HCEC 1CT (cell line): ENCODE measurements around the gene PSMB11.

ENCODE experiments used
- DNase-seq: peaks from one replicate; pipeline ENCODE4 v3.0.0-alpha.2; 2017

PSMB11 gene

GRCh38 chr14:23044840-23045239, 2.8 kb downstream of the PSMB11 start:
- DNase-seq, result no peak

GRCh38 chr14:23045419-23046357, 3.7 kb downstream of the PSMB11 start:
- DNase-seq, result no peak

- no peak for DNase-seq
Observed at GRCh38 chr14:23047034-23047634, 5.1 kb downstream of the PSMB11 start.

- DNase-seq, result no peak
Observed at GRCh38 chr14:23047751-23048693, 6.0 kb downstream of the PSMB11 start.

GRCh38 chr14:23049011-23049410, 7.0 kb downstream of the PSMB11 start:
- DNase-seq, result no peak

DNA sequence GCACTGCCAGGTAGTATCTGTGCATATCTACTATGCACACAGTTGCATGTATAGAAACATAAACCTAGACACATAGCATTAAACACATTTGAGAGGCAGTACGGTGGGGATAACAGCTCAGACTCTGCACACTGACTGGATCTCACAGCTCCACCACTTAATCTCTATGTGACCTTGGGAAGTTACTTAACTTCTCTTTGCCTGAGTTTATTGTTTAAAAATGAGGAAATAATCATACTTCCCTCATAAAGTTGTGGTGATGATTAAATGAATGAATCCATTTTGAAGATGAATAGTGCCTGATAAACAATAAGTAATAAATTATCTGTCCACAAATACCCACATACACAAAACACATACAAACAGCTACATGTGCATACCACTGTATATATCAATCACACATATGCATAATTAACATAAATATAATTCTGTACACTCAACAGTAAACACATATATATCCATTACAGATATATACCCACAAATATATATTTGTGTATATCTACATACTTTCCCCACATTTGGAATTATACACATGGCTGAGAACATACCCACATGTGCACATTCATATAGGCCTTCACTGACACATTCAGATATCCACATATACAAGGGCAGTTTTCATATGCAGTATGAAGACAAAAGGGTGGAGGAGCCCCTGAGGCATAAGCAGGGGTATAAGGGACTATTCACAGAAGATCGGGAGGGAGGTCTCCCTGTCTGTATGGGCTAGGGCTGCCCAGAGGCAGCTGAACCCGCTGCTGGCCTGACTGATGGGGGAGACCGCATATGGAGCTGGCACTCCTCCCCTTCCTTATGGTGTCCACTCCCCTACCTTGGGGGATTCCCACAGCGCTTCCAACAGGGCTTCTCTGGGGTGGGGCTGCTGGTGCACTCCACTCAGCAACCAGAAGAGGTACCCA, 9.4 kb downstream of the PSMB11 start:
- DNase-seq, result no peak

- DNase-seq, result no peak
Observed at GRCh38 chr14:23052182-23052623, 10.2 kb downstream of the PSMB11 start.

DNA sequence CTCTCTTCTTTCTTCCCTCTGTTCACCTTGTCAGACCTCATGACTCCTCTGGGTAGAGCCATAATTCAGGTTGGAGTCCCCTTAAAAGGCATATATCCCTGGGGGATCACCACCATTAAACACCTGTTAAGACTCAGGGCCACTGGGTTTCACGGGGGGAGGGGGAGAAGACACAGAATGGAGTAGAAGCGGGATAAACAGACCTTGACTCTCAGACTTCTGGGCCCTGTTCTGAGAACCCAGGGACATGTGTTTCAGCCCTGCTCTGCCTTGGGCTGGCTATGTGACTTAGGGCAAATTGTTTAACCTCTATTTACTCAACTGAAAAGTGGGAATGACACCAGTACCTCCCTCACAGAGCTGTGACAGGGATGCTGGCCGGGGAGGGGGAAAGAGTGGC, 10.7 kb downstream of the PSMB11 start:
- no peak for DNase-seq

GRCh38 chr14:23053426-23053825, 11.4 kb downstream of the PSMB11 start:
- no peak for DNase-seq

GRCh38 chr14:23054000-23054811, 12.2 kb downstream of the PSMB11 start:
- no peak for DNase-seq

- no peak for DNase-seq
Observed at GRCh38 chr14:23055147-23055550, 13.1 kb downstream of the PSMB11 start.

GRCh38 chr14:23055621-23056144, 13.7 kb downstream of the PSMB11 start:
- no peak for DNase-seq

- DNase-seq, result peak; percentile 57
Observed at GRCh38 chr14:23056145-23056955, 14.3 kb downstream of the PSMB11 start.

DNA sequence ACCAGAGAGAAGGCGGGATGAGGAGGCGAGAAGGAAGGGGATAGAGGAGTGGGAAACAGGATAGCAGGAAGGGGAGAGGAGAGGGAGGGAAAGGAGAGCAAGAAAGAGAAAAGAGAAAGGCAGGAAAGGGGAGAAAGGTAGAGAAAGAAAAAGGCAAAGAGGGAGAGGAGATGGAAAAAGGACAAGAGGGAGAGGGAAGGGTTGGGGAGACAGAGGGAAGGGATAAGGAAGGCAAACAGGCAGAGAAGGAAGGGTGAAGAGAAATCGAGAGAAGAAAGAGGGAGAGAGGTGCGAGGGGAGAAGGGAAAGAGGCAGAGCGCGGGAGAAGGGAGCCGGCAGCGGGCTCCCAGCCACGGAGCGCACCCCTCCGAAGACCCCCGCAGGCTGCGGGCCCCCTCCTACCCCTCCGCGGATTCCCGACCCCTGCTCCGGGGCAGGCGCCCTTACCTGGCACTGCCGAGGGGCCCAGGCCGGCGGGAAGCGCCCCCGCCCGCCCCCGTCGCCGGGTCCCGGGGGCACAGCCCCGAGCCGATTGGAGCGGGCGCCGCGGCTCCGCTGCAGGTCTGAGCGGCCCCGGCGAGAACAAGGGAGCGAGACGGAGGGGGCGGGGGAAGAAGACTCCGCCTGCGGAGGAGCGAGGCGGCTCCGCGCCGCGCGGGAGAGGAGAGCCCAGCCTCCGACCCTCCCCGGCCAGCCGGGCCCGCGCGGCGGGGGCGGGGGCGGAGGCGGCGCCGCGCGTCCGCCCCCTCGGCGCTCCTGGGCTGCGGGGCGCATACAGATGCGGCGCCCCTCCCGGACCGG, 15.1 kb downstream of the PSMB11 start, which contains the start of gene CDH24:
CDH24 (minus strand) TSS at position 565 of the 801 bp plus-strand sequence. CDS start 1,787 bp downstream, outside the sequence.
- peak; percentile 65 for DNase-seq

DNA sequence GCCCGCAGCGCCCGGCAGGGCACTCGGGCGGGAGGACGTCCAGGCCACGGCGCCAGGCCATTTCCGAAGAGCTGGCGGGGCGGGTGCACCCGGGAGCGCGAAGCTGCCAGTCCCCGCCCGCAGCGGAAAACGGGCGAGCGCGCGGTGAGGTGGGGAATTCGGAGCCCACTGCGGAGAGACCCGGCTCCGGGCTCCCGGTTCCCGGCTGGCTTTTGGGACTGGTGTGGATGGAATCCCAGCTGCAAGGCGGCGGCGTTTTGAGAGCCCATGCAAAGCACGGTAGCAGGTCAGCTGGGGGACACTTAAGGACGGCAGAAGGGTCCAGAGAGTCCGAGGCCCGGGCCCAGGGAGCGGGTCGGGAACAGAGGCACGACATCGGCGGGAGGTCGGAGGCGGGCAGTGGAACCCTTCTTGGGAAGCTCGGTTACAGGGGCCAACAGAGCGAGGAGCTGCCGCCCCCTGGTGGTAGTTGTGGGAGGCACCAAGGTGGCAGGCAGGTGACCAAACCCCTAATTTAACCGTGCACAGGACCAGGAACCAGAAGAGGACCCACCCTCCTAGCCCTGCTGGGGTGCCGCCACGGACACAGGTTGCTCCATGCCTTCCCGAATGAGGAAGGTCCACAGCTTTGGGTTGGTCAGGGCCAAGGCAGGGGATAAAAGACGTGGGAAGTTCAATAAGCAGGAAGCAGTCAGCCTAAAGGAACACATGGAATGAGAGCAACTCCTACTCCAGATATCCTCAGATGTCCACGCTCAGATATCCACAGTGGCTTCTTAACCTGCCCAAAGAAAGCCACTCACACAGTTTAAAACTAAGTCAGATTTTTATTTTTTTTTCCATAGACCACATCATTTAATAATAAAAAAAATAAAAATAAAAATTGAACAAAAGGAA, 16.0 kb downstream of the PSMB11 start:
- DNase-seq, result peak; percentile 81

- no peak for DNase-seq
Observed at GRCh38 chr14:23058654-23059504, 16.9 kb downstream of the PSMB11 start.
